K562 (cell line): ENCODE data around the gene GNS. TPM values are rescaled to one million over a fixed set of nuclear protein-coding genes. Genes with fewer than 3 reads are reported as not detected.
A peak's percentile ranks its signal among the peaks of the same experiment; 100 is the strongest.

Experiments
- BHLHE40 ChIP-seq: IDR thresholded peaks from 2 replicates; pipeline ENCODE4 v1.6.1; 2011; ENCODE audit warnings: low read length, improper control_type of control experiment
- C11orf30 ChIP-seq: fragments of 450-650 bp; IDR thresholded peaks from 2 replicates; pipeline ENCODE4 v1.6.1; 2016; ENCODE audit warnings: low read depth, mild to moderate bottlenecking
- E2F3 ChIP-seq: fragments of 250-450 bp; sonication (Bioruptor Pico); IDR thresholded peaks from 2 replicates; pipeline ENCODE4 v1.4.0; 2020; ENCODE audit warnings: mild to moderate bottlenecking
- GABPB1 ChIP-seq: sonication (generic); formaldehyde crosslinking; IDR thresholded peaks from 2 replicates; pipeline ENCODE4 v1.8.0; 2022; ENCODE audit warnings: mild to moderate bottlenecking, missing genetic modification reagents
- HCFC1 ChIP-seq: IDR thresholded peaks from 2 replicates; pipeline ENCODE4 v1.6.1; 2012; ENCODE audit warnings: low read depth, low read length, improper control_type of control experiment
- HDAC8 ChIP-seq: fragments of 450-650 bp; IDR thresholded peaks from 2 replicates; pipeline ENCODE4 v1.6.1; 2016; ENCODE audit warnings: mild to moderate bottlenecking, missing genetic modification characterization, moderate library complexity, missing compliant biosample characterization
- PHF8 ChIP-seq: fragments of 200-600 bp; sonication (generic); IDR thresholded peaks from 2 replicates; pipeline ENCODE4 v1.6.1; 2012; ENCODE audit warnings: mixed run types, mild to moderate bottlenecking, inconsistent platforms, low read length, moderate library complexity, borderline replicate concordance
- POLR2AphosphoS5 ChIP-seq: IDR thresholded peaks from 2 replicates; pipeline ENCODE4 v1.6.1; 2011; ENCODE audit warnings: mild to moderate bottlenecking, low read depth, low read length, moderate library complexity; ENCODE audit not compliant: control insufficient read depth, insufficient read depth
- PYGO2 ChIP-seq: fragments of 450-650 bp; IDR thresholded peaks from 2 replicates; pipeline ENCODE4 v1.6.1; 2016; ENCODE audit warnings: mild to moderate bottlenecking, missing genetic modification characterization, moderate library complexity, missing compliant biosample characterization
- SMAD1 ChIP-seq: fragments of 150-350 bp; IDR thresholded peaks from 2 replicates; pipeline ENCODE4 v1.6.1; 2014; ENCODE audit warnings: low read length, low read depth; ENCODE audit not compliant: partially characterized antibody
- SMARCA4 ChIP-seq: fragments of 450-650 bp; IDR thresholded peaks from 2 replicates; pipeline ENCODE4 v1.6.1; 2016
- SMC3 ChIP-seq: conservative IDR thresholded peaks from 2 replicates; pipeline ENCODE4 v1.6.1; 2011; ENCODE audit warnings: low read depth, low read length, improper control_type of control experiment; ENCODE audit not compliant: insufficient read depth
- SOX6 ChIP-seq: fragments of 450-650 bp; IDR thresholded peaks from 2 replicates; pipeline ENCODE4 v1.6.1; 2014; ENCODE audit warnings: mild to moderate bottlenecking
- SP2 ChIP-seq: IDR thresholded peaks from 2 replicates; pipeline ENCODE4 v1.6.1; 2011; ENCODE audit warnings: mild to moderate bottlenecking, low read depth, low read length, moderate library complexity; ENCODE audit not compliant: poor library complexity, severe bottlenecking; ENCODE audit errors: extremely low read depth
- SREBF1 ChIP-seq: fragments of 150-350 bp; IDR thresholded peaks from 2 replicates; pipeline ENCODE4 v1.6.1; 2014; ENCODE audit warnings: antibody characterized with exemption, low read depth, low read length, borderline replicate concordance
- ZNF444 ChIP-seq: fragments of 250-450 bp; sonication (Bioruptor Pico); IDR thresholded peaks from 2 replicates; pipeline ENCODE4 v1.4.0; 2020; ENCODE audit warnings: mild to moderate bottlenecking, moderate library complexity
- ZNF778 ChIP-seq: fragments of 450-650 bp; formaldehyde crosslinking; IDR thresholded peaks from 2 replicates; pipeline ENCODE4 v1.4.0; 2020; ENCODE audit warnings: mild to moderate bottlenecking, moderate library complexity
- polyA plus RNA-seq, 8 experiments: library from polyadenylated mRNA; depleted of rRNA in 4 of 8; stranded (reverse) in 5 of 8; unstranded in 3 of 8; fragments of >200 nt; fragmentation: Nextera tagmentation in 2 of 8; fragmentation: Illumina TruSeq in 1 of 8; extraction: Ambion mirVana in 2 of 8; extraction: Trizol in 1 of 8; gene quantifications; 2 replicates each; pipeline versions ENCODE4 v1.2.1 to v1.2.3, GENCODE V29; 2011 to 2014; ENCODE audit warnings: inconsistent platforms in 1 of 8, missing spikeins in 1 of 8
- total RNA-seq, 7 experiments: library from RNA; depleted of rRNA in 6 of 7; stranded (reverse); fragments of >200 nt in 6 of 7; fragmentation: Illumina TruSeq in 2 of 7; extraction: Trizol in 2 of 7; gene quantifications; 2 replicates each; pipeline versions ENCODE4 v1.2.1 to v1.2.3, GENCODE V29; 2011 to 2021; ENCODE audit warnings: low replicate concordance in 1 of 7
- TF ChIP-seq, protein P1 (sequence below): fragments of 250-450 bp; sonication (Bioruptor Pico); IDR thresholded peaks from 2 replicates; pipeline ENCODE4 v1.5.0; 2020; ENCODE audit warnings: mild to moderate bottlenecking, borderline replicate concordance
- TF ChIP-seq, protein P2 (sequence below), 2 experiments: fragments of 450-650 bp; formaldehyde crosslinking in 1 of 2; IDR thresholded peaks; 2 replicates each; pipeline versions ENCODE4 v1.4.0 to v1.6.1; 2014 to 2020; ENCODE audit warnings: mild to moderate bottlenecking in 2 of 2, borderline replicate concordance in 1 of 2, low read depth in 1 of 2

The GNS gene
- total and polyA plus RNA-seq, 9 of the 15 experiments (the other 6 are each of a cell fraction or from before 2014, with no cell fraction given), result 4.6 to 30.3 (median 18.9) TPM

DNA sequence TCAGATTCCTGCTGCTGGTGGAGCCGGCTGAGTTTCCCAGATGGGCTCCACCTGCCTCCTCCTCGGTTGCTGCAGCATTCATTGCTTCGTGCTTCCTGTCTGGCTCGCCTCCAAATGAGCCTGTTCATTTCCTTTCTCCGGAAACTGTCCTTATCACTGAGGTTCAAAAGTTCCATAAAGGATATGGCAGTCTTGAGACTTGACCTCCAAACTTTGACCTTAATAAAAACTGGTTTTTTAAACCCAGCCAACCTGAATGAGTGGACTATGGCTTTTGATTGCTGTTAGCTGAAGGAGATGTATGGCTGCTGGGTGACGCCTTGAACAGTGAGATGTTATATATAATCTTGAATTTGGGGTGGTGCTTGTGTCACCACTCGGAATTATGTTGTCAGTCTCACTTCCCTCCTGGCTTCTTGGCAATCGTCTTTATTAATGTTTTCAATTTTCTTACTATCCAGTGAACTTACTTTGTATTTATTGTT is 86.2 kb downstream of the GNS start (continued):
- TF ChIP-seq SOX6, result 0 out of 2 replicates have a peak, but pooled peaks have one; percentile 16
- TF ChIP-seq ZNF444 (CRISPR knock-in tag), result no peak
- no peak for TF ChIP-seq SP2
- TF ChIP-seq BHLHE40, result no peak
- TF ChIP-seq ZNF778 (CRISPR knock-in tag), result no peak
- TF ChIP-seq POLR2AphosphoS5, result peak; percentile 58
- TF ChIP-seq SMAD1, result peak; percentile 76
- TF ChIP-seq SREBF1, result no peak
- peak; percentile 72 for TF ChIP-seq SMARCA4
- no peak for TF ChIP-seq SMC3
- 0 out of 2 replicates have a peak, but pooled peaks have one; percentile 21 for TF ChIP-seq HCFC1
- TF ChIP-seq GABPB1, result 0 out of 2 replicates have a peak, but pooled peaks have one; percentile 49
- TF ChIP-seq PYGO2 (tag), result peak; percentile 84
- TF ChIP-seq, protein P1, sequence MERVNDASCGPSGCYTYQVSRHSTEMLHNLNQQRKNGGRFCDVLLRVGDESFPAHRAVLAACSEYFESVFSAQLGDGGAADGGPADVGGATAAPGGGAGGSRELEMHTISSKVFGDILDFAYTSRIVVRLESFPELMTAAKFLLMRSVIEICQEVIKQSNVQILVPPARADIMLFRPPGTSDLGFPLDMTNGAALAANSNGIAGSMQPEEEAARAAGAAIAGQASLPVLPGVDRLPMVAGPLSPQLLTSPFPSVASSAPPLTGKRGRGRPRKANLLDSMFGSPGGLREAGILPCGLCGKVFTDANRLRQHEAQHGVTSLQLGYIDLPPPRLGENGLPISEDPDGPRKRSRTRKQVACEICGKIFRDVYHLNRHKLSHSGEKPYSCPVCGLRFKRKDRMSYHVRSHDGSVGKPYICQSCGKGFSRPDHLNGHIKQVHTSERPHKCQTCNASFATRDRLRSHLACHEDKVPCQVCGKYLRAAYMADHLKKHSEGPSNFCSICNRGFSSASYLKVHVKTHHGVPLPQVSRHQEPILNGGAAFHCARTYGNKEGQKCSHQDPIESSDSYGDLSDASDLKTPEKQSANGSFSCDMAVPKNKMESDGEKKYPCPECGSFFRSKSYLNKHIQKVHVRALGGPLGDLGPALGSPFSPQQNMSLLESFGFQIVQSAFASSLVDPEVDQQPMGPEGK (CRISPR knock-in tag), result peak; percentile 71; the same call in 1 of the 2 replicates
- no peak for TF ChIP-seq E2F3 (CRISPR knock-in tag)
- TF ChIP-seq C11orf30, result no peak
- TF ChIP-seq, protein P2, sequence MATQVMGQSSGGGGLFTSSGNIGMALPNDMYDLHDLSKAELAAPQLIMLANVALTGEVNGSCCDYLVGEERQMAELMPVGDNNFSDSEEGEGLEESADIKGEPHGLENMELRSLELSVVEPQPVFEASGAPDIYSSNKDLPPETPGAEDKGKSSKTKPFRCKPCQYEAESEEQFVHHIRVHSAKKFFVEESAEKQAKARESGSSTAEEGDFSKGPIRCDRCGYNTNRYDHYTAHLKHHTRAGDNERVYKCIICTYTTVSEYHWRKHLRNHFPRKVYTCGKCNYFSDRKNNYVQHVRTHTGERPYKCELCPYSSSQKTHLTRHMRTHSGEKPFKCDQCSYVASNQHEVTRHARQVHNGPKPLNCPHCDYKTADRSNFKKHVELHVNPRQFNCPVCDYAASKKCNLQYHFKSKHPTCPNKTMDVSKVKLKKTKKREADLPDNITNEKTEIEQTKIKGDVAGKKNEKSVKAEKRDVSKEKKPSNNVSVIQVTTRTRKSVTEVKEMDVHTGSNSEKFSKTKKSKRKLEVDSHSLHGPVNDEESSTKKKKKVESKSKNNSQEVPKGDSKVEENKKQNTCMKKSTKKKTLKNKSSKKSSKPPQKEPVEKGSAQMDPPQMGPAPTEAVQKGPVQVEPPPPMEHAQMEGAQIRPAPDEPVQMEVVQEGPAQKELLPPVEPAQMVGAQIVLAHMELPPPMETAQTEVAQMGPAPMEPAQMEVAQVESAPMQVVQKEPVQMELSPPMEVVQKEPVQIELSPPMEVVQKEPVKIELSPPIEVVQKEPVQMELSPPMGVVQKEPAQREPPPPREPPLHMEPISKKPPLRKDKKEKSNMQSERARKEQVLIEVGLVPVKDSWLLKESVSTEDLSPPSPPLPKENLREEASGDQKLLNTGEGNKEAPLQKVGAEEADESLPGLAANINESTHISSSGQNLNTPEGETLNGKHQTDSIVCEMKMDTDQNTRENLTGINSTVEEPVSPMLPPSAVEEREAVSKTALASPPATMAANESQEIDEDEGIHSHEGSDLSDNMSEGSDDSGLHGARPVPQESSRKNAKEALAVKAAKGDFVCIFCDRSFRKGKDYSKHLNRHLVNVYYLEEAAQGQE (IDR thresholded peaks at IDR 0.05; ENCODE audit: borderline replicate concordance), result no peak; the same call in 1 of the 2 replicates
- TF ChIP-seq, protein P2 (CRISPR knock-in tag; IDR thresholded peaks at IDR 0.05; ENCODE audit: low read depth), result no peak
- no peak for TF ChIP-seq PHF8
- TF ChIP-seq HDAC8 (tag), result peak; percentile 57; the same call in 1 of the 2 replicates
